IMR-90 (cell line): ENCODE measurements around the gene DPCD. TPM values are rescaled to one million over a fixed set of nuclear protein-coding genes. Genes with fewer than 3 reads are reported as not detected.

Source experiments
- ATAC-seq: fragments of 200-7000 bp; cut with Tn5 transposase; 2 replicates; pipeline ENCODE4 v1.9.1; 2020; ENCODE audit warnings: low read depth, mild to moderate bottlenecking, moderate library complexity
- BruUV-seq: library from RNA; stranded (reverse); fragments of 400-500 nt; replicated peaks from 2 replicates; lab custom pipeline; 2021; lab: Mats Ljungman, UMichigan
- CTCF ChIA-PET: fragments of 300-600 bp; formaldehyde crosslinking; extraction: SDS; loops from one replicate; lab custom pipeline; 2021; ENCODE audit warnings: antibody characterized with exemption; lab: Yijun Ruan, JAX
- POLR2A ChIA-PET: fragments of 300-600 bp; sonication (Branson Sonifier 250); formaldehyde crosslinking; loops from one replicate; lab custom pipeline; 2022; ENCODE audit warnings: antibody characterized with exemption; ENCODE audit not compliant: unreplicated experiment; lab: Charles Lee
- DNase-seq: peaks from one replicate; pipeline ENCODE4 v3.0.0; 2013
- H2AFZ ChIP-seq: replicated peaks from 2 replicates; pipeline ENCODE3; 2013; ENCODE audit warnings: low read length, mild to moderate bottlenecking; ENCODE audit not compliant: poor library complexity
- H2AK5ac ChIP-seq: 2 replicates; pipeline ENCODE4 v1.6.1; 2013; ENCODE audit warnings: low read depth, low read length, inconsistent platforms
- H2AK9ac ChIP-seq: replicated peaks from 2 replicates; pipeline ENCODE3; 2013; ENCODE audit warnings: mild to moderate bottlenecking, low read depth, low read length, moderate library complexity; ENCODE audit not compliant: poor library complexity
- H2BK120ac ChIP-seq: 2 replicates; pipeline ENCODE4 v1.6.1; 2013; ENCODE audit warnings: low read depth, low read length, inconsistent platforms
- H2BK15ac ChIP-seq: 3 replicates; pipeline ENCODE4 v1.6.1; 2013; ENCODE audit warnings: low read depth, low read length, inconsistent platforms
- H2BK20ac ChIP-seq: 2 replicates; pipeline ENCODE4 v1.6.1; 2013; ENCODE audit warnings: low read depth, mild to moderate bottlenecking, inconsistent platforms, low read length, moderate library complexity
- H2BK5ac ChIP-seq: 2 replicates; pipeline ENCODE4 v1.6.1; 2013; ENCODE audit warnings: mild to moderate bottlenecking, low read depth, low read length, inconsistent platforms; ENCODE audit not compliant: poor library complexity, severe bottlenecking
- H3K14ac ChIP-seq: replicated peaks from 2 replicates; pipeline ENCODE4 v1.6.1; 2013; ENCODE audit warnings: low read depth, low read length, inconsistent platforms
- H3K18ac ChIP-seq: 2 replicates; pipeline ENCODE4 v1.6.1; 2013; ENCODE audit warnings: low read depth, low read length, control low read depth
- H3K23ac ChIP-seq: 2 replicates; pipeline ENCODE4 v1.6.1; 2013; ENCODE audit warnings: low read depth, low read length, inconsistent platforms
- H3K27ac ChIP-seq: 2 replicates; pipeline ENCODE4 v1.5.1; 2013; ENCODE audit warnings: mild to moderate bottlenecking, control low read depth, low read length; ENCODE audit not compliant: insufficient read depth
- H3K27me3 ChIP-seq: 2 replicates; pipeline ENCODE4 v1.6.1; 2013; ENCODE audit warnings: low read length; ENCODE audit not compliant: control insufficient read depth, insufficient read depth
- H3K36me3 ChIP-seq: 2 replicates; pipeline ENCODE4 v1.6.1; 2013; ENCODE audit warnings: low read length, mixed read lengths; ENCODE audit not compliant: control insufficient read depth, insufficient read depth
- H3K4ac ChIP-seq: 2 replicates; pipeline ENCODE4 v1.6.1; 2013; ENCODE audit warnings: low read depth, low read length, inconsistent platforms
- H3K4me1 ChIP-seq: 2 replicates; pipeline ENCODE4 v1.6.1; 2013; ENCODE audit warnings: low read length, mixed read lengths; ENCODE audit not compliant: control insufficient read depth, insufficient read depth
- H3K4me2 ChIP-seq: 2 replicates; pipeline ENCODE4 v1.6.1; 2013; ENCODE audit warnings: low read depth, mild to moderate bottlenecking, control low read depth, low read length, moderate library complexity
- H3K4me3 ChIP-seq: 2 replicates; pipeline ENCODE4 v1.5.1; 2013; ENCODE audit warnings: low read depth, mild to moderate bottlenecking, control low read depth, low read length, moderate library complexity; ENCODE audit not compliant: insufficient read depth
- H3K56ac ChIP-seq: 2 replicates; pipeline ENCODE4 v1.6.1; 2013; ENCODE audit warnings: low read length, inconsistent platforms; ENCODE audit not compliant: insufficient read depth; ENCODE audit errors: extremely low read depth
- H3K79me1 ChIP-seq, 2 experiments: 2 replicates each; pipeline ENCODE4 v1.6.1; 2013; ENCODE audit warnings: low read length in 2 of 2, inconsistent platforms in 1 of 2, low read depth in 1 of 2
- H3K9ac ChIP-seq: 2 replicates; pipeline ENCODE4 v1.6.1; 2013; ENCODE audit warnings: low read depth, low read length, control low read depth
- H3K9me1 ChIP-seq: 2 replicates; pipeline ENCODE4 v1.6.1; 2013; ENCODE audit warnings: low read length, inconsistent platforms; ENCODE audit not compliant: insufficient read depth
- H3K9me3 ChIP-seq: 2 replicates; pipeline ENCODE4 v1.6.1; 2013; ENCODE audit warnings: low read length; ENCODE audit not compliant: control insufficient read depth, insufficient read depth
- H4K20me1 ChIP-seq: 2 replicates; pipeline ENCODE4 v1.6.1; 2013; ENCODE audit warnings: low read length, inconsistent platforms; ENCODE audit not compliant: insufficient read depth
- H4K5ac ChIP-seq: 2 replicates; pipeline ENCODE4 v1.6.1; 2013; ENCODE audit warnings: mild to moderate bottlenecking, low read depth, low read length, control low read depth
- H4K8ac ChIP-seq, 2 experiments: 2 replicates each; pipeline ENCODE4 v1.6.1; 2013; ENCODE audit warnings: low read depth in 2 of 2, low read length in 2 of 2, control low read depth in 1 of 2, inconsistent platforms in 1 of 2
- H4K91ac ChIP-seq: 2 replicates; pipeline ENCODE4 v1.6.1; 2013; ENCODE audit warnings: low read depth, low read length, inconsistent platforms; ENCODE audit not compliant: insufficient read depth
- FOS ChIP-seq: fragments of 150-350 bp; IDR thresholded peaks from 2 replicates; pipeline ENCODE4 v1.6.1; 2016; ENCODE audit warnings: low read depth, low read length
- MAFK ChIP-seq: IDR thresholded peaks from 2 replicates; pipeline ENCODE4 v1.6.1; 2012; ENCODE audit warnings: low read depth, low read length, improper control_type of control experiment
- NFE2L2 ChIP-seq: fragments of 150-350 bp; IDR thresholded peaks from 2 replicates; pipeline ENCODE4 v1.6.1; 2016; ENCODE audit warnings: low read depth, mild to moderate bottlenecking, low read length
- WGBS, 2 experiments: methylation state at CpG; one replicate each; pipeline versions ENCODE4 v1.1.5 to v1.1.7; 2013; ENCODE audit warnings: missing lambda C conversion rate in 2 of 2; ENCODE audit not compliant: insufficient read length in 1 of 2; ENCODE audit errors: extremely low coverage in 2 of 2; 5-methylcytosine and 5-hydroxymethylcytosine counted together
- dilution Hi-C: fragments of 300-500 bp; cut with HindIII; formaldehyde crosslinking; loops from one replicate; pipeline ENCODE4 v1.14.3; 2018; ENCODE audit warnings: low sequenced_read_pairs; ENCODE audit not compliant: unreplicated experiment
- in situ Hi-C: fragments of 300-500 bp; cut with MboI; formaldehyde crosslinking; loops from 3 replicates; pipeline ENCODE4 v1.14.3; 2019; ENCODE audit warnings: low sequenced_read_pairs, inconsistent platforms, mixed read lengths
- intact Hi-C: fragments of 100-400 bp; cut with micrococcal nuclease; formaldehyde crosslinking; loops from 2 replicates; pipeline ENCODE4 v1.10.0; 2022
- polyA plus RNA-seq, 3 experiments: library from polyadenylated mRNA; depleted of rRNA; stranded (reverse); fragments of >200 nt; gene quantifications; 2 replicates each; pipeline ENCODE4 v1.2.3, GENCODE V29; 2012; ENCODE audit warnings: low replicate concordance in 1 of 3
- total RNA-seq: library from RNA; depleted of rRNA; stranded (reverse); fragments of >200 nt; gene quantifications from 2 replicates; pipeline ENCODE4 v1.2.3, GENCODE V29; 2012

Gene DPCD
- total and polyA plus RNA-seq, 2 of the 4 experiments (the other 2 are of a cell fraction), result 59.1 to 73.7 TPM

- dilution Hi-C loops, result no loop called here
- ChIA-PET CTCF (no interaction called here), POLR2A (no interaction called here)
- H3K36me3 ChIP-seq, result peaks cover 26% of the 10 kb centered on the region
- 82% methylated on average over 3 of the region's 6 CpGs; no CpG with 5 or more reads in 1 of the 2 experiments for WGBS, 2 experiments
- no peak overlapping the region for H3K56ac ChIP-seq
- no peak overlapping the region for H2AK9ac ChIP-seq
- no peak overlapping the region for H2BK5ac ChIP-seq
- H3K9me3 ChIP-seq, result no peaks in the 10 kb centered on the region
- peaks cover 7% of the 10 kb centered on the region; the same call in 1 of the 2 replicates for H3K9me1 ChIP-seq
- no peak overlapping the region for H4K8ac ChIP-seq
- H3K79me1 ChIP-seq, result 0 out of 4 replicates have a peak, but pooled peaks cover 0 to under 1% of the 10 kb centered on the region in 2 experiments
- no peak overlapping the region for H3K9ac ChIP-seq
- H2BK15ac ChIP-seq, result no peak overlapping the region
- ATAC-seq, result no peak
- no peak overlapping the region for H2BK120ac ChIP-seq
- H3K4me2 ChIP-seq, result no peak overlapping the region
- no peak overlapping the region for H3K27ac ChIP-seq
- H4K20me1 ChIP-seq, result no peaks in the 10 kb centered on the region
- TF ChIP-seq FOS, result no peak
- TF ChIP-seq MAFK, result no peak
- TF ChIP-seq NFE2L2, result no peak
- no peak overlapping the region for H3K4me3 ChIP-seq
- H3K27me3 ChIP-seq, result no peaks in the 10 kb centered on the region
- intact Hi-C loops, result no loop called here
- no peak overlapping the region for H3K14ac ChIP-seq
- H2AK5ac ChIP-seq, result no peak overlapping the region
- H2AFZ ChIP-seq, result no peak overlapping the region
- H3K4me1 ChIP-seq, result no peaks in the 10 kb centered on the region
- BruUV-seq, result no TSS peak
- peak; percentile 47 for DNase-seq
- H3K23ac ChIP-seq, result no peak overlapping the region
- H3K18ac ChIP-seq, result no peak overlapping the region
- H3K4ac ChIP-seq, result no peak overlapping the region
- in situ Hi-C loops, result no loop called here
- H4K91ac ChIP-seq, result no peak overlapping the region
- no peak overlapping the region for H2BK20ac ChIP-seq
- H4K5ac ChIP-seq, result no peak overlapping the region
Measured at GRCh38 chr10:101655570-101655969, 67.4 kb downstream of the DPCD start.
